NK-92 (cell line): ENCODE measurements around the gene FABP7.

Experiments
- DNase-seq: peaks from one replicate; lab custom pipeline; 2025; ENCODE audit not compliant: unreplicated experiment; lab: John Stamatoyannopoulos, UW

Gene FABP7

DNA sequence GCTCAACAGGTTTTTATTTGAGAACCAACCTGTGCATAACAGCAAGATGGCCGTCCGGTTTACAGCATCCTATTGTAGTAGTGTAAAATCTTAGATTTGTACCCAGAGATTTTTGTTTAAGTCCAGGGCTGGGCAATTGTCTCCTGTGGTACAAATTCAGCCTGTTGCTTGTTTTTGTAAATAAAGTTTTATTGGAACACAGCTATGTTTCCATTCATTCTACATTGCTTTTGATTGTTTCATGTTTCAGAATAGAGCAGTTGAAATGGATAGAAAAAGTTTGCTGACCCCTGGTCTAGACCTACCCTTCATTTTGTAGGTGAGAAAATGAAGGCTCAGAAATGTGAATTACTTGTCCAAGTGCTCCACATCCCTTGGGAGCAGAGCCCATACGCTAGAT, 18.0 kb downstream of the FABP7 start:
- no peak for DNase-seq

DNA sequence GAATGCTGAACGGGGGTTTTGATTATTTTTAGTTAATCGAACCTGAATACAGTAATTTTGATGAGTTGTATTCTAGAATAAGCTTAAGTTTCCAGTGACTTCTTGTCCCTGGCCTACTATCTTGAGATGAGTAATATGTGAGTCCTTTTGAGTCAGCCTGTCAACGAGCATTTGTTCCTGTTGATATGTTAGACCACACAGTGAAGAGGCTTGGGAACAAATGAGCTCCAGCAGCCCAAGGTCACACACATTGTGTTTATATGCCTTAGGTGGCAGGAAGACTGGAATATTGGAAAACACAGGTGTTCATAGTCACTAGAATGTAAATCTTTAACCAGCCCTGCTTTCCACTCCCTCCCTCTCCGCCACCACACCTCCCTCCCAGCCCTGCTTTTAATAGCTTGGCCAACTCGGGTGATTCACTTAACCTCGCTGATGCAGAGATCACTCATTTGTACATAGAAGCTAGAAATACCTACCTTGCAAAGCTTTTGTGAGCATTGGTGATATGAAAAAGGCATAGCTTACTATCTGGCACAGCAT, 18.7 kb downstream of the FABP7 start:
- DNase-seq = no peak

DNA sequence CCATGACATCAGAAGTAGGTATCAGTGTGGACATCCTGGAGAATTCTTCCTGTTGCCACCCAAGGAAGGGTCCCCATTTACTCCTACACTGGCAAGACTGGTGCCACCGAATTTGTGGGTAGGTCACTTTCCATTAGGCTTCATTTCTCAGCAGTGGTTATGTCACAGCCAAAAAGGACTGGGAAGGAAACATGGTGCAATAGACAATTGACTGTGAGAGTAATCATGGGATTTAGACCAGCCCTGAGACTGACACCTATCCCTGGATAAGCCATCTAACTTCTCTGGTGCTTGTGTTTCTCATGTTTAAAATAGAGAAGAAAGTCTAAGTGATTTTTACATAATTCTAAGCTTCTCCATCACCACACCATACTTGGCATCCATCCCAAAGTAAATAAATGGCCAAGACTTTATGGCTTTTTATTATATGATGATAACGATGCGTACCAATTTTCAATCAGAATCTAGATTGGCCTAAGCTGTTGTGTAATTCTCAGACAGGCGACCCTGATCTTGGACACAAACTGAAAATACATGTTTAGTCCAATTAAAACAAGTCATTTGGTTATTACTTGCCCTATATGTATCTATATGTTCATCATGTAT, 19.7 kb downstream of the FABP7 start:
- no peak for DNase-seq

DNA sequence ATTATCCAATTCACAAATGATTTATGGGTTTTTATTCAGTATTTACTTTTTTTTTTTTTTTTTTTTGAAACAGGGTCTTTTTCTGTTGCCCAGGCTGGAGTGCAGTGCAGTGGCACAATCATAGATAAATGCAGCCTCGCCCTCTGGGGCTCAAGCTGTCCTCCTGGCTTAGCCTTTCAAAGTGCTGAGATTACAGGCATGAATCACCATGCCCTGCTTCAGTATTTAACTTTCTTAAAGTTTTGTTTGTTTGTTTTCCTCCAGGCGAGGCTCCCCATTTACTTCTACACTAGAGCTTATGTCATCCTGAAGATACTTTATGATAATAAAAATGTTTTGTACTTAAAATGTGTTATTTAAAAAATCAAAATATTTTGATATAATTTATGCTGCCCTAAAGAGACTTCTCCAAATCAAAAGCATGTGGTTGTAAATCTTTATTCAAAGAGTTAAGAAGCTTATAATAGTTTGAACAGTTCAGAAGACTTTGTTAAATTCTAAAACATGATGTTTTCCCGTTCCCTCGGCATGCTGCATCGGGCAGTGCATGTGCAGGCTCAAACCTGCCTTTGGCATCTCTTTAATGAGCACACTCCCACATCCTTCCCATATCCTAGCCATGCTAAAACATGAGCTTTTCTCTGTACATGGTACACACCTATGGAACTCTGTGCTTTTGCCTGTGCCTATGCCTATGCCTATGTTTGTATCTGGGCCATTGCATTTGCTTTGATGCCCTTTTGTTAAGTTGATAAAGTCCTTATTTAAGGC, 20.6 kb downstream of the FABP7 start:
- DNase-seq = no peak

DNA sequence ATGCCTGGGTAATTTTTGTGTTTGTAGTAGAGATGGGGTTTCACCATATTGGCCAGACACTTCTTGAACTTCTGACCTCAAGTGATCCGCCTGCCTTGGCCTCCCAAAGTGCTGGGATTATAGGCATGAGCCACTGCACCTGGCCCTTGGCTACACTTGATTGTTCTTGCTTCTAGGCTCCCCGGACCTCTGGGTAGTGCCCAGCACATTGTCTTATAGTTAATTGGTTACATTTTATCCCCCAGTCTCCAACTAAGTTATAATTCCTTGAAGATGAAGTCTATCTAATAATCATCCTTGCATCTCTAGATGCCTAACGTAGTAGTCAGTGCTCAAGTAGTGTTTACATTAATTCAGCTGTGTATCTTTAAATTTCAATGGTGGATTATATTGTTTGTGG, 21.4 kb downstream of the FABP7 start:
- no peak for DNase-seq

DNA sequence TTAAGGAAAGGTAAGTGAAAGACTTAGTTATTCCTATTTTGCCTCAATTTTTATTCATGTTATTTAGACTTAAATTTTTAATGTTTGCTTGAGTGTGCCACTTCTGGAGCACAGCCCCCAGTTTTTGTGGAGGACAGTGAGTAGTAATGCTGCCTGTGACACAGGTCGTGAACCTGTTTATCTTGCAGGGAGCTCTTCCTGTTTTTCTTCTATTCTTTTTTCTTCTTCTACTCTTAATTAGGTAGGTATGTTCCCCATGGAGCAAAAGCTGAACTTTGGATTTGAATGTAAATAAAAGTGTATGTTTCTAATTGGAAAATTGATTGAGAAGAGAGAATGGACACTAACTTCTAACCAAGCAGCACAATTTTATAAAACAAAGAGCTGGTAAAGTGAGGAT, 21.9 kb downstream of the FABP7 start:
- no peak for DNase-seq

DNA sequence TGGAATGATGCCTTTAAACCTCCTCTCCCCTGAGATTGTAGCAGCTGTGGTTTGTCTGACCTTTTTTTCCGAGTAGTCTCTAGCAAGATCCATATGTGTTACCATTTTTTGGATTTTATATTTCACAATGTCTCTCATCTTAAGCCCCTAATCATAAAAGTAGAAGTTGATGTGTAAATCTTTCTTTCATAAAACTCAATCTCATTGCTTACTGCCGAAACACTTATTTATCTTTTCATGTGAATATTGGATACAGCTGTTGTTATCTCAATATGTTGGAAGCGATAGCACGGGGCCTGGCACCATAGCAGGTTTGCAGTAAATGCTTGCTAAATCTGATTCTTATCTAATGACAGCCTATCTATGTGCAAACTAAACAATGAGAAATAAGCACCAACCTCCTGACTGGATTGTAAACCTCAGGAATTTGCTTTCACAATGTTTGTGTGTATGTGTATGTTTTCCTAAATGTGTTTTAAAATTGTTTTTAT, 23.7 kb downstream of the FABP7 start:
- no peak for DNase-seq

DNA sequence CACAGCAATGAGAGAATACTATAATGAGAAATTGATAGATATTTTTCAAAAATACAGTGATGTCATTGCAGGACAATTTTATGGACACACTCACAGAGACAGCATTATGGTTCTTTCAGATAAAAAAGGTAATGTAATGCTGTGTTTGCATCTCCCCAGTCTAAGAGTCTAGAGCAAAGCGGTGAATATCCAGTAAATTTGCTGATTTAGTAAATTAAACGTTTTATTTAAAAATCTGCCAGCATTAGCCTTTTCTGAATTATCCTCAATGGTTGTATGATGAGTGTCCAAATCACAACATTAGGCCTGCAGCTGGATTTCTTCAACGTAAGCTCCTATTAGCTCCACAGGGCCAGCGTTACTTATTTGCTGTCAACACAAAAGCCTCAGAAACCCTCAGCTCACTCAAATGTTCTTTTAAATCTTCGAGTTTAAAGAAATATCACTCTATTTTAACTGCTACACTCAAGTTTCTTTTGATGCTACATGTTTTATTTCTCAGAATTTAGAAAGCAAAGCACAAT, 25.5 kb downstream of the FABP7 start:
- no peak for DNase-seq

DNA sequence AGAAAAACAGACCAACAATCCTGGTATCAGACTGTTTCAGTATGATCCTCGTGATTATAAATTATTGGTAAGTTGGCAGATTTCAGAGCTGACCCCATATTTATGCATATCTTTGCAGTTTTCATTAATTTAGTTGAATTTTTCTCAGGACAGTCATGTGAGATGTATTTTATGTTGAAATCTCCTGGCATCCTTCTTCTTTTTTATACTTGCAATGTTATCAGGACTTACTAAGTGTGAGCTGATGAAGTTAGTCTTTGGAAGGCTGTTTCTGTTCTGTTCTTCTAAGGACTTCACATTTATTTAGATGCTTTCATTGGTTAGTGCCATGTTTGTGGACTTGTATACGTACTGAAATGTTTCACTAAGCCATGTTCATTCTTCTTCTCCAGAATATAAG, 26.8 kb downstream of the FABP7 start:
- no peak for DNase-seq

DNA sequence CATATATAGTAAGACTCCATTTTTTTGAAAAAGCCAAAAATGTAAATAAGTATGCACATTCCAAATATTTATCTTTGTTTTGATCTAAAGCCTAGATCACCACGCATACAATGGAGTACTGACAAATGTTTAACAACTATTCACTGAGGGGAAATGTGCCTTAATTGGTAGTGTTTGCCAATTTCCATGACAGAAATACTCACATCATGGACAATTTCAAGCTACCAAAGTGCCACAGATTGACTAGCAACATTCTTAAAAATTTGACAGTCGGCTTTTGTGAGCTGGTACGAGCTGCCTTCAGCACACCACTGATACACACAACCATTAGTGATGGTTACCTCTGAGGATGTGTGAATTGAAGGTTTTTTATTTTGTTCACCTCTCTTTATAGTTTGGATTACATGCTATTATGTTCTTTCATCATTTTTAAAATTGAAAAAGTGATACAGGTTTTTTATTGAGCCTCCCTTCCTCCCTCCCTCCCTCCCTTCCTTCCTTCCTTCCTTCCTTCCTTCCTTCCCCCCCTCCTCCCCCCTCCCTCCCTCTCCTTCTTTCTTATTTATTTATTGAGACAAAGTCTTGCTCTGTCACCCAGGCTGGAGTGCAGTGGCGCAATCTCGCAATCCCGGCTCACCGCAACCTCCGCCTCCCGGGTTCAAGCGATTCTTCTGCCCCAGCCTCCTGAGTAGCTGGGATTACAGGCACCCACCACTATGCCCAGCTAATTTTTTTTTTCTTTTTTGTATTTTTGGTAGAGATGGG, 28.8 kb downstream of the FABP7 start:
- no peak for DNase-seq

DNA sequence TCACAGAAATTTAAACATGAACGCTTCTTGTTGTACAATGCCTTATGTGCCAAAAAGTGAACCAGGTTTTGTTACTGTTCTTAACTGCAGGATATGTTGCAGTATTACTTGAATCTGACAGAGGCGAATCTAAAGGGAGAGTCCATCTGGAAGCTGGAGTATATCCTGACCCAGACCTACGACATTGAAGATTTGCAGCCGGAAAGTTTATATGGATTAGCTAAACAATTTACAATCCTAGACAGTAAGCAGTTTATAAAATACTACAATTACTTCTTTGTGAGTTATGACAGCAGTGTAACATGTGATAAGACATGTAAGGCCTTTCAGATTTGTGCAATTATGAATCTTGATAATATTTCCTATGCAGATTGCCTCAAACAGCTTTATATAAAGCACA, 29.5 kb downstream of the FABP7 start:
- no peak for DNase-seq

DNA sequence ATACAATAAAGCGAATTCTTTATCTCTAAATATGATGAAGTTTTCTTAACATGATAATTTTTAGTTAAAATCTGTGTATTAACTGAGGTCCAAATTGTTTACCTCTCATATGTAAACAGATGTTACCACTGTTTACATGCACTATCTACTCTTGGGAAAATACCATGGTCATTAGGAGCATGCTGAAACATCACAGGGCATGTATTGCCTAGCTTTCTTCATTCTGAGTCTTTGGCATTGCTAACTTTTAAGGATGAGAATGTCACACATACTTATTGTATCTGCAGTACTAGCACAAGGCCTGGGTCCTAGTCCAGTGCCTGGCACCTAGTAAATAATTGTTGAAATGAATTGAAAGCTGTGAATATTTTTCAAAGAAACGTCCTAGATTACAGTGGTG, 30.2 kb downstream of the FABP7 start:
- DNase-seq = no peak

DNA sequence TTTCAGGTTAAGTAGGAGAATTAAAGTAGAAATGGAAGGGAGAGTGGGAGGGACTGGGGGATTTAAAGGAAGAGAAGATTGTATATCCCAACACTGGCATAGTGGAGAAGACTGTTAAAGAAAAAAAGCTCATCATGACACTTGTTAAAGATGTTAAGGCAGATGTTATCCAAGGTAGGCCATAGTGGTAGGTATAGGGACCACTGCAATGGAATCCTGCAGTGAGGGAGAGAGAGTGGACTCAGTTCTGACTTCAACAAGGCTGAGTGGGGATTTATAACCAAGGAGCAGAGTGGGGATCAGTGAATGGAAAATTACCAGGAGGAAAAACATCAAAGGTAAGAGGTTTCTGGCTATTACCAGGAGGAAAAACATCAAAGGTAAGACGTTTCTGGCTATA, 30.7 kb downstream of the FABP7 start:
- DNase-seq = no peak

DNA sequence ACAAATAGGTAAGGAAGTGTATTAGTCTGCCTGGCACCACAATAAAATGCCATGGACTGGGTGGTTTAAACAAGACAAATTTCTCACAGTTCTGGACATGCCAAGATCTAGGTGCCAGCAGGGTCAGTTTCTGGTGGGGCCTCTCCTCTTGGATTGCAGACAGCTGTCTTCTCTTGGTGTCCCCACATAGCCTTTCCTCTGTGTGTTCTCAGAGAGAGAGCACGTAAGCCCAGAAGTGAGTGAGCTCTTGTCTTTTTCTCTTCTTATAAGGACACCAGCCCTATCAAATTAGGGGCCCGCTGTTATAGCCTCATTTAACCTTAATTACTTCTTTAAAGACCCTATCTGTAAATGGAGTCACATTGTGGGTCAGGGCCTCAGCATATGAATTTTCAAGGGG, 37.8 kb downstream of the FABP7 start:
- DNase-seq = no peak

DNA sequence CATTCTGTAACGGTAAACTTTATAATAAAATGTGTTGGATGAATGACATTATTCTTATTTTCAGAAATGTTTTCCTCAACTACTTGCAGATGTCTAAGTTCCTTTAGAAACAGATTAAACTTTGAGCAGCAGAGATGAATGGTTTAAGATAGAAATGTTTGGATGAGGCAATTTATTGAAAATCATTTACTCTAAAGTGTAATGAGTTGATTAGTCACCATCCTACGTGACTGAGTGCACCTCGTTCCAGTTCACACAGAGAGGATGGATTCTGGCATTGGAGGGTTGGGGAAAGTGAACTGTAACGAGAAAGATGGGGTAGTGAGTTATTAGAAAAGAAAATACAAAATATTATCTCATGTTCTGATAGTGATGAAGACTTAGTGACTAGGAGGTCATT, 38.2 kb downstream of the FABP7 start:
- DNase-seq = no peak

DNA sequence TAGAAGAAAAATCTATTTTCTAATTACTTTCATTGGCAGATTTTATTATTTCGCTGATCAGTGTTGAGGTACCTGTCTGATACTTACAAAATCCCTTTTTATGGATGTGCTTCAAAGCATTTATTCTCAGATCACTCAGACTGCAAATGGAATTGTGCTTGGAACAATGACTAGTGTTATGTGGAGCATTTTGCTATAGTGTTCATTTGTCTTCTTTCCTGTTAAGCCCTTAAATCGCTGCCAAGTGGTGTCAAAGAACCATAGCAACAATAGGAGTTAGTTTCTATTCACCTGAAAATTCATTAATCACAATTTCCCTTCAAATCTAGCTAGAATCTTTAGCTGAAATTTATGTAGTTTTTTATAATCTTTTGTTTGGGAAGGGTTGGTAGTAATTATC, 39.4 kb downstream of the FABP7 start:
- no peak for DNase-seq

DNA sequence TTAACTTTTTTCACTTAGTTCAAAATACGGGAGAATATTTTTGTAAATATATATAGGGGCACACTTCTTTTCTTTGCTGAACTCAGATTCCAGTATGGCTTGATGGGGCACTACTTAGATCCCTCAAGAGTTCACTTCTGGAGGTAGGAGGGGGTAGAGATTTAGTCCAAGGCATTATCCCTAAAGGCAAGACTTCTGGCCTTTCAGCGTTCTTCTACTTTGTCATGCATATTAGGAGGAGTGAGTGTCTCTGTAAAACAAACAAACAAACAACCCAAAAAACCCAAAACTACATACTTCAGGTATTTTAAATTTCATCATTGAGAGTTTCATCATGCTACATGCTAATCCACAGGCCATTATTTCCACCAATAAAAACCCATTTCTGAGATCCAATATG, 41.6 kb downstream of the FABP7 start:
- DNase-seq = no peak

DNA sequence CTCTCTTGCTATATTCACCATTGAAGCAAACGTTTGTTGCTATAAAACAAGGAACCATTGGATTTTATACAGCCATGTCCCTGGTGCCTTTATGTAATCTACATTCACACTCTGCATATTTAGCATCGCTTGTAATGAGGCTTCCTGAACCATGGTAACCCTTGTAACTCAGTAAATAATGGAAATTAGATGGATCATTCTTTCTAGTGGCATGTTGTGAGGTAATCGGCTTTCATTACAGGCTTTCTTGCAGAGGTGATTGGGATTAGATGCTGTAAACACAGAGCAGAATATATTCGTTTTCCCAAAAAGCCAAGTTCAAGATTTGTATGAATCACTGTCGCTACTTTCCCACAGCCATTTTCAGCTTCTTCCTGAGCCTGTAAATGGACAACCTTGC, 45.6 kb downstream of the FABP7 start:
- no peak for DNase-seq

DNA sequence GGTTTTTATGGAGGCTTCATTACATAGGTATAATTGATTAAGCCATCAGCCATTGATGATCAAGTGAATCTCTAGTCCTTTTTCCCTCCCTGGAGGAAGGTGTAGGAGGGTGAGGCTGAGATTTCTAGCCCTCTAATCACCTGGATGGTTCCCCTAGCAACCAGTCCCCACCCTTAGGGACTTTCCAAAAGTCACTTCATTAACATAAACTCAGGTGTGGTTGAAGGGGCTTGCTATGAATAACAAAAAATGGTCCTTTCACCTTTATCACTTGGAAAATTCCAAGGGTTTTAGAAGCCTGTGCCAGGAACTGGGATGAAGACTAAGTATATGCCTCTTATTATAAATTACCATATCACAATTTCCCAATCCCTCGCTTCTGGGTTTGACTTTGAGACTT, 49.9 kb downstream of the FABP7 start:
- no peak for DNase-seq

DNA sequence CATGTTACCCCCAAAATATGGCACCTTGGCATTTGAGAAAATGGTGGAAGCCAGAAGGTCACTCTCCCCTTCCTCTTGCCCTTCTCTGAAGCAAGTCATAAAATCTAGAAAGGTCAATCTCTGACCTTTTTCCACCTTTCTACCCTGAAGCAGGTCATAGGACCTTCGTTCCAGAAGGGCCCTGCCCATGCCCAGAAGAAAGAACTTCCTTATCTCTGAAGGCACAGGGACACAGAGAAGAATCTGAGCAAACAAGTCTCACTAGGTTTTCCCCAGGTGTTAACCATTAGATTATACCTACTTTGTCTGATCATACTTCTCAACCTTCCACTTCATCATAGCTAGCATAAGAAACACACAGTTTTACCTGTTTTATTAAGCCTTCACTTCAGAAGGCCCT, 52.0 kb downstream of the FABP7 start:
- DNase-seq = no peak

DNA sequence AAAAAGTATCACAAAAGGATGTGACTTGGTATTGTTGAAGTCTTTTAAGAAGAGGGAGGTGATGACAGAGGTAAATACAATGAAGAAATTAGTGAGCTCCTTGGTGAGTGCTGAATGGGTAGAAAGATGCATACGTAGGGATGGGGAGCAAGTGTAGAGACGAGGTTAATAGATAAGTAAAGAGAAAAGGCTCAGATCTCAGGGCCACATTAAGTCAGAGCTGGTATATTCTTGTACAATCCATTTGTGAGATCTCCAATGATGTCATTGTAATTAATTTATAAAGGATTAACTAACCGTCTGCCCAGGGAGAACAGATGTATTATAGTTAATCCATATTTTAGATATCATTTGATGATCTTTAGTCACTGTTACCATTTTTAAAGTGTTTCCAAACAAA, 52.9 kb downstream of the FABP7 start:
- no peak for DNase-seq

DNA sequence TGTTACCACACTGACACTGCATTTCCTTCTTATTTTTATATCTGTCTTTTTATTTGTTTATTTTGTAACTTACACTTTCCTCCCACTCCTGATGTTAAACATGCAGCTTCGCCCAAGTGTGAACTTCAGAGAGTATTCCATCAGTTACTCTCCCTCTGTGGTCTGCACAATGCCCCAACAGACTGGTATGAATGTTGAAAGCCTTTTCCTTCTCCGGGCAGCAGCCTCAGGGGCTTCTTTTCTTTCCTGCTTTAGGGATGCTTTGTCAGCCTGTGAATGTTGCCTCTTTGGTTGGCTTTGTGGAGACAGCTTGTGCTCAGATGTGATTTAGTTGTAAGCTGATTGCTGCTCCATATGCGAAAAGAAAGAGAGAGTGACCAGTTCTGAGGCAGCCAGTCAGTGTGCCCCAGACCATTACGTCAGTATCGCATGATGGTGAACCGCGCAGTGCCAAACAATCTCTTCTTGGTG, 53.5 kb downstream of the FABP7 start:
- no peak for DNase-seq
